Adrenal gland (tissue), 12 donors: ENCODE results near the gene B4GALT6. TPM values are rescaled to one million over a fixed set of nuclear protein-coding genes. Genes with fewer than 3 reads are reported as not detected.

ENCODE experiments used
- DNase-seq, 7 donors: peaks; one replicate each; pipeline ENCODE4 v3.0.0-alpha.2; 2019 to 2020
- H3K27ac ChIP-seq, 5 donors: fragments of 200-600 bp; sonication (generic) in 4 of 5; 1 replicate in 3 of 5; 2 replicates in 2 of 5; pipeline versions ENCODE4 v1.5.1 to v1.8.0; 2016 to 2020; ENCODE audit warnings: mild to moderate bottlenecking in 1 of 5
- H3K27me3 ChIP-seq: fragments of 200-600 bp; 2 replicates; pipeline ENCODE4 v1.8.0; 2021
- H3K36me3 ChIP-seq, 2 donors: fragments of 200-600 bp; replicated peaks in 1 of 2; 1 replicate in 1 of 2; 2 replicates in 1 of 2; pipeline versions ENCODE4 v1.5.1 to v1.8.0; 2018 to 2022
- H3K4me1 ChIP-seq, 2 donors: fragments of 200-600 bp; replicated peaks in 1 of 2; 1 replicate in 1 of 2; 2 replicates in 1 of 2; pipeline versions ENCODE4 v1.5.1 to v1.8.0; 2018 to 2021
- H3K4me3 ChIP-seq, 4 donors: fragments of 200-600 bp; sonication (generic) in 3 of 4; one replicate each; pipeline ENCODE4 v1.5.1; 2016 to 2018
- H3K9me3 ChIP-seq, 3 donors: fragments of 200-600 bp; sonication (generic) in 1 of 3; replicated peaks in 1 of 3; 1 replicate in 2 of 3; 2 replicates in 1 of 3; pipeline versions ENCODE4 v1.5.1 to v1.8.0; 2016 to 2021
- CTCF ChIP-seq, 6 experiments: fragments of 450-650 bp in 4 of 6; fragments of 200-600 bp in 2 of 6; sonication (generic) in 1 of 6; IDR thresholded peaks; 1 replicate in 5 of 6; 2 replicates in 1 of 6; pipeline versions ENCODE4 v1.5.1 to v1.8.0; 2016 to 2021; ENCODE audit warnings: antibody characterized with exemption in 6 of 6, mild to moderate bottlenecking in 2 of 6, moderate library complexity in 1 of 6
- POLR2A ChIP-seq, 2 donors: fragments of 450-650 bp; IDR thresholded peaks; one replicate each; pipeline ENCODE4 v1.6.1; 2017; ENCODE audit warnings: antibody characterized with exemption in 2 of 2, mild to moderate bottlenecking in 2 of 2, moderate library complexity in 1 of 2
- WGBS, 4 donors: extraction: QIAGEN DNeasy Blood & Tissue Kit in 2 of 4; methylation state at CpG; one replicate each; pipeline versions ENCODE4 v1.1.5 to v1.1.7; 2013 to 2017; 5-methylcytosine and 5-hydroxymethylcytosine counted together
- intact Hi-C, 2 donors: fragments of 100-400 bp; cut with DNase I; formaldehyde crosslinking; loops; one replicate each; pipeline versions ENCODE4 v1.14.1 to v1.15.0; 2022 to 2023
- polyA plus RNA-seq, 3 donors: library from polyadenylated mRNA; stranded (reverse); fragments of 200-250 nt in 2 of 3; fragments of 350-450 nt in 1 of 3; fragmentation: Illumina TruSeq in 1 of 3; extraction: RNeasy Lipid Tissue Mini Kit (QIAGEN cat#74804) in 1 of 3; gene quantifications; one replicate each; pipeline ENCODE4 v1.2.3, GENCODE V29; 2013 to 2014
- total RNA-seq, 9 donors: library from RNA; depleted of rRNA in 4 of 9; stranded (reverse); fragments of >200 nt in 4 of 9; fragments of 120-200 nt in 1 of 9; fragmentation: NEBNext Ultra II Directional in 1 of 9; extraction: Animal tissue kit (Norgen Biotek cat#: 25700) in 1 of 9; gene quantifications; one replicate each; pipeline versions ENCODE4 v1.1.0 to v1.2.4, GENCODE V29; 2013 to 2023
- donor health status: healthy with polysubstance abuse.
- donor health status: Bipolar disorder and iron deficiency.
- donor health status: DM: yes; HTN: yes; CAD: no.
- donor health status: DM: no; HTN: no; CAD: no.
- donor health status: DM: no; HTN: no; CAD: no.
- donor health status: DM: yes; HTN: yes; CAD: no.

The B4GALT6 gene
- total and polyA plus RNA-seq, 12 donors, result 6.4 to 71.3 (median 21.6) TPM

DNA sequence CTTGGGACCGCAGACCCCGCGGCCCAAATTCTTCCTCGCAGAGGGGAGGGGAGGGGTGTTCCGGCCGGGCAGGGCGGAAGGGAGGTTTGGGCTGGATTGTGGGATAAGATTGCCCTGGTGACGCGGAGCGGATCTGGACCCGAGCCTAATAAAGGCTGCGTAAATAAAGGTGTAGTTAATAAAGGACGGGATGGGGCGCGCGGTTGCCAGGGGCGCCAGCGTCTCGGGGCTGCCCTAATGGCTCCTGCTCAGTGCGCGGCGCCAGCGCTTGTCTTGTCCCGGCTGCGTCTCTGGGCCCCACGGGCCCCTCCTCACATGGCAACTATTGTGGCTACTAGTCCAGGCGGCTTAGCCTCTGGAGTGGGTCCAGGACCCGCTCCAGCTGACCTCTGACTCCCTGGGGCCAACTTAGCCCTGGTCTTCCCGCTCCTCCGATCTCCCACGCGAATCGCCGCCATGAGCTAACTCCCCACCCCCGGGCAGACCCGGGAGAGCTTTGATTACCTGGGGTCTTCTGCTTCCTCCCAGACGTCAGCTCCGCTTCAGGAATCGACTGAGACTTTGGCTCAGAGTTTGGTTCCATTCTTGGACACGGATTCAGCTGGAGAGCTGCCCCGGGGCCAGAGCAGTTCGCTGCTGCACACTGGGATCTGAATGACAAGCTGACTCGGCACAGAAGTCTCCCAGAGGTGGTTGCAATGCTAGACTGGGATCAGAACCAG lies 39.8 kb upstream of the B4GALT6 start:
- peak; percentile 41 to 73 (median 54) for DNase-seq
- no peaks in the 10 kb centered on the region for H3K27me3 ChIP-seq
- intact Hi-C loops, result loop anchor here (5.0 to 10.0 kb wide), 2 partner anchors 167 to 169 kb away; no protein-coding TSS in a partner anchor
- peak overlapping the region in 4 of 5 donors; percentile 50 to 87 (median 72) for H3K27ac ChIP-seq
- TF ChIP-seq POLR2A (IDR thresholded peaks at IDR 0.05), result peak in 1 of 2 donors; percentile 23
- no peak for TF ChIP-seq CTCF (IDR thresholded peaks at IDR 0.05)
- H3K9me3 ChIP-seq, result no peaks in the 10 kb centered on the region
- WGBS, 4 donors, result 11 to 24% (median 18%) methylated on average over 30 to 43 of the region's 43 CpGs
- no peaks in the 10 kb centered on the region for H3K36me3 ChIP-seq
- peak overlapping the region in 3 of 4 donors; percentile 8 to 59 (median 29) for H3K4me3 ChIP-seq
- H3K4me1 ChIP-seq, result peaks cover 0 to 25% of the 10 kb centered on the region in 2 donors

- DNase-seq, result no peak
- H3K27me3 ChIP-seq, result no peaks in the 10 kb centered on the region
- intact Hi-C loops, result loop anchor here (5.0 to 10.0 kb wide), 2 partner anchors 166 to 169 kb away; no protein-coding TSS in a partner anchor
- peak overlapping the region in 2 of 4 donors; percentile 29 to 59 for H3K4me3 ChIP-seq
- TF ChIP-seq CTCF (IDR thresholded peaks at IDR 0.05) (no peak), POLR2A (IDR thresholded peaks at IDR 0.05) (no peak)
- H3K4me1 ChIP-seq, result peaks cover 0 to 25% of the 10 kb centered on the region in 2 donors
- 46 to 54% (median 49%) methylated on average over 3 to 7 of the region's 7 CpGs for WGBS, 4 donors
- H3K27ac ChIP-seq, result peak overlapping the region in 3 of 5 donors; percentile 66 to 87 (median 79)
- H3K36me3 ChIP-seq, result no peaks in the 10 kb centered on the region
- H3K9me3 ChIP-seq, result no peaks in the 10 kb centered on the region
These were observed 39.2 kb upstream of the B4GALT6 start for GRCh38 chr18:31723639-31723989.

DNA sequence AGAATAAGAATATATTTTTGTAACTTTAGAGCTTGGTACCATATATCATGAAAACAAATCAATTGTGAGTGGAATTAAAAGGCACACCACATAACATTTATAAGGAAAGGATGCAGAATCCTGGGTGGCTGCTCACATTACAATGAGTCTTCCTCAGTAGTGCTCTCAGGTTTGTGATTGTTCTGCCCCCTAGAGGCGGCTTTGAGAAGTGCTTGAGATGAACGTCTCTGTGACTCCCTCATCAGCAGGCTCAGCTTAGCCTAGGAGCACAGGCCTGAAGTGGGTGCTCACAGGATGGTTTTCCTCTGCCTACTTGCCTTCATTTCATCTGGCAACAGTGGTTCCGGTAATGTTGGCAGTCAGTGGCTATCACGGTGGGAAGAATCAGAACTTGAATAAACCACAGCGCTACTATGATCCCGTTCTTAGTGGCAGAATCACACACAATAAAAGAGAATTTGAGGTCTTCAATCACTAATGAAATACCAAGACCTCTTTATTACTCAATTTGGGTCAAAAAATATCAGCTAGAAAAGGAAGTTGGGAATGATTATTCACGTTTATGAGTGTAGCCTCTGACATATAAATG lies 38.1 kb upstream of the B4GALT6 start:
- Histone ChIP-seq H3K27ac (no peak overlapping the region), H3K4me3 (no peak overlapping the region), H3K4me1 (peaks cover 0 to 25% of the 10 kb centered on the region in 2 donors), H3K9me3 (no peaks in the 10 kb centered on the region), H3K36me3 (no peaks in the 10 kb centered on the region), H3K27me3 (no peaks in the 10 kb centered on the region)
- intact Hi-C loops, result loop anchor here (5.0 to 10.0 kb wide), 2 partner anchors 165 to 168 kb away; no protein-coding TSS in a partner anchor
- DNase-seq, result peak; percentile 85 to 98 (median 92)
- WGBS, 4 donors, result 29 to 32% (median 31%) methylated on average over 7 of the region's 7 CpGs
- no peak for TF ChIP-seq POLR2A (IDR thresholded peaks at IDR 0.05)
- TF ChIP-seq CTCF (IDR thresholded peaks at IDR 0.05), result peak; percentile 75 to 94 (median 85)

- intact Hi-C loops, result loop anchor here (5.0 to 10.0 kb wide), 2 partner anchors 164 to 167 kb away; no protein-coding TSS in a partner anchor
These were observed 37.2 kb upstream of the B4GALT6 start for GRCh38 chr18:31721601-31722000.

More at GRCh38 chr18:31721601-31722000, 37.2 kb upstream of the B4GALT6 start:
- H3K36me3 ChIP-seq, result no peaks in the 10 kb centered on the region
- H3K9me3 ChIP-seq, result no peaks in the 10 kb centered on the region
- DNase-seq, result peak in 3 of 7 donors; percentile 17 to 39 (median 38)
- H3K27me3 ChIP-seq, result no peaks in the 10 kb centered on the region
- H3K4me1 ChIP-seq, result peaks cover 0 to 25% of the 10 kb centered on the region in 2 donors
- 40 to 54% (median 44%) methylated on average over 3 of the region's 3 CpGs for WGBS, 4 donors
- H3K4me3 ChIP-seq, result no peak overlapping the region
- TF ChIP-seq CTCF (IDR thresholded peaks at IDR 0.05), result peak in 1 of 6 experiments; percentile 7
- no peak for TF ChIP-seq POLR2A (IDR thresholded peaks at IDR 0.05)
- peak overlapping the region in 4 of 5 donors; percentile 35 to 72 (median 56) for H3K27ac ChIP-seq
